ENCODE data around the gene STK38. TPM values are rescaled to one million over a fixed set of nuclear protein-coding genes. Genes with fewer than 3 reads are reported as not detected.

Gene STK38
- total and polyA plus RNA-seq, 8 donors = 39.6 to 47.4 (median 42.2) TPM

DNA sequence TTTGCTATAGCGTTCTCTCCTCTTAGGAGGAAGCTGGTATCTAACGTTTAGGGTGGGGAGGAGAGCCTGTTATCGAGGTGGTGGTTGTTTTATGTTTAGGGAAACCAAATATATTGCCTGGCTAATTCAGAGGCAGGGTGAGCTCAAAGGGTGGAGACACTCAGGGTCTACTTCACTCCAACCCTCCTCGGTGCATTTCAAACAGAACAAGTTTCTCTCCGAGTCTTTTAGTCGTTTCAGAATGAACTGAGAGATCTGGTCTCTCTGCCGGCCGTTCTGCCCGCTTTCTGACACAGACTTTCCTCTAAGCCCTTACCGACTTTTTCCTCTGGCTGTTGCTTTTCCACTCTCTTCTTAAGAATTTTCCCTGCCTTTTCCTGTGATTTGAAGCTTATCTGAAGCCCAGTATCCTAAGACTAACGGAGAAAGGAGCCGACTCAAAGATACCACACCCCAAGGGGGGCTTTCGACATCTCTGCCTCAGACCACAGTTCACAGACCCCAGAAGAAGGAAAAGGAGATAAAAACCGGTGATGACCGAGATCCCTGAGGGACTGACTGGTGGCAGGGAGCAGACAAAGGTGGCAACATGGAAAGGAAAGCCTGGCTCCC lies 865 bp downstream of the STK38 start:
- intact Hi-C loops (cut with DNase I) = no loop called here
- H3K27me3 ChIP-seq = no peaks in the 10 kb centered on the region
- peak overlapping the region; percentile 96 for H3K27ac ChIP-seq
- H3K9me3 ChIP-seq = no peaks in the 10 kb centered on the region
- peak overlapping the region; percentile 90 to 99 for H3K4me3 ChIP-seq
- ATAC-seq (peak; percentile 39), DNase-seq (peak in 2 of 4 donors; percentile 17 to 37)
- peaks cover 0 to 3% of the 10 kb centered on the region in 2 donors for H3K36me3 ChIP-seq
- peaks cover 18 to 64% of the 10 kb centered on the region in 2 donors for H3K4me1 ChIP-seq
- TF ChIP-seq, protein P1, sequence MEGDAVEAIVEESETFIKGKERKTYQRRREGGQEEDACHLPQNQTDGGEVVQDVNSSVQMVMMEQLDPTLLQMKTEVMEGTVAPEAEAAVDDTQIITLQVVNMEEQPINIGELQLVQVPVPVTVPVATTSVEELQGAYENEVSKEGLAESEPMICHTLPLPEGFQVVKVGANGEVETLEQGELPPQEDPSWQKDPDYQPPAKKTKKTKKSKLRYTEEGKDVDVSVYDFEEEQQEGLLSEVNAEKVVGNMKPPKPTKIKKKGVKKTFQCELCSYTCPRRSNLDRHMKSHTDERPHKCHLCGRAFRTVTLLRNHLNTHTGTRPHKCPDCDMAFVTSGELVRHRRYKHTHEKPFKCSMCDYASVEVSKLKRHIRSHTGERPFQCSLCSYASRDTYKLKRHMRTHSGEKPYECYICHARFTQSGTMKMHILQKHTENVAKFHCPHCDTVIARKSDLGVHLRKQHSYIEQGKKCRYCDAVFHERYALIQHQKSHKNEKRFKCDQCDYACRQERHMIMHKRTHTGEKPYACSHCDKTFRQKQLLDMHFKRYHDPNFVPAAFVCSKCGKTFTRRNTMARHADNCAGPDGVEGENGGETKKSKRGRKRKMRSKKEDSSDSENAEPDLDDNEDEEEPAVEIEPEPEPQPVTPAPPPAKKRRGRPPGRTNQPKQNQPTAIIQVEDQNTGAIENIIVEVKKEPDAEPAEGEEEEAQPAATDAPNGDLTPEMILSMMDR (IDR thresholded peaks at IDR 0.05) = no peak

DNA sequence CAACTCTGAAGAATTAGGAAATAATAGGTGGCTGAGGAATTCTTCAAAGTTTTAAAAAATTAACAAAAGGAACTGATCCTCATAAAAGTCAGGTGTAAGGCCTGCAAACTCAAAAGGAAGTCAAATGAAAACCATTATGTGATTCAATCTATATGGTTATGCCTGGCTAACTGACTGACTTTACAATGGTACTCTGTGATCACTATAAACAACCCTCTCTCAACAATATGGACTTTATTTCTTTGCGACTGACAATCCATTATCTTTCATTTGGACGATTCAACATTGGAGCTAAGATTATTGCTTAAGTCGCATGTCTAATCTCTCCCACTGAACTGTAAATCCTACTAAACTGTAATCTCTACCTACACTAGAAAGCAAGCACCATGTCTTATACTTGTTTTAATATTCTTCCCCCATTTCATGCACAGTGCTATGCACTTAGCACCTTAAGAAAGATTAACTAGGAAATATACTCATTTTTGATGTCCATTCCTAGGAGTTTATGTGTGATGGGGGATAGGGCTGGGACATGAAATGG lies 1.4 kb downstream of the STK38 start:
- Histone ChIP-seq H3K4me1 (peaks cover 18 to 70% of the 10 kb centered on the region in 2 donors), H3K27me3 (no peaks in the 10 kb centered on the region), H3K36me3 (peaks cover 0 to 8% of the 10 kb centered on the region in 2 donors), H3K27ac (peak overlapping the region; percentile 96), H3K4me3 (peak overlapping the region; percentile 90 to 99), H3K9me3 (no peaks in the 10 kb centered on the region)
- TF ChIP-seq, protein P1 (IDR thresholded peaks at IDR 0.05) = no peak
- no peak for DNase-seq
- intact Hi-C loops (cut with DNase I) = no loop called here
- no peak for ATAC-seq

DNA sequence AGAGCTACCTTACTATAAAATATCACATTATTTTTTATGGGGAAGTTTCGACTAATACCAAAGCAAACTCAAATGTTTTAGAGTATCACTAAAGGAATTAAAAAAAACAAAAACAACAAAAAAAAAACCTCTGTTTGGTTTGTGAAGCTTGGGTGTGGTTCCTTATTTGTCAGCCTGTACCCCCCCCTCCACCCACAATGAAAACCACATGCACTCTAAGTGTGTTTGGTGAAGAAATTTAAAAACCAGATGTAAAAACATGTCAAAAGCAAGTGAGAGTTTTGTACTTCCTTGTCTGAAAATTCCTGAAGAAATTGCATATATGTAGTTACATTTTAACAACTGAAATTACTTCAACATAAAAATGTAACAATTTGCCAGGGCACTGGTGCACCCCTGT lies 3.1 kb downstream of the STK38 start:
- TF ChIP-seq, protein P1 (IDR thresholded peaks at IDR 0.05) = no peak
- Histone ChIP-seq H3K27ac (peak overlapping the region; percentile 6 to 96), H3K4me3 (peak overlapping the region in 1 of 2 donors; percentile 90), H3K9me3 (no peaks in the 10 kb centered on the region), H3K36me3 (peaks cover 0 to 24% of the 10 kb centered on the region in 2 donors), H3K27me3 (no peaks in the 10 kb centered on the region), H3K4me1 (peaks cover 18 to 81% of the 10 kb centered on the region in 2 donors)
- ATAC-seq = no peak
- DNase-seq = no peak
- intact Hi-C loops (cut with DNase I) = no loop called here

DNA sequence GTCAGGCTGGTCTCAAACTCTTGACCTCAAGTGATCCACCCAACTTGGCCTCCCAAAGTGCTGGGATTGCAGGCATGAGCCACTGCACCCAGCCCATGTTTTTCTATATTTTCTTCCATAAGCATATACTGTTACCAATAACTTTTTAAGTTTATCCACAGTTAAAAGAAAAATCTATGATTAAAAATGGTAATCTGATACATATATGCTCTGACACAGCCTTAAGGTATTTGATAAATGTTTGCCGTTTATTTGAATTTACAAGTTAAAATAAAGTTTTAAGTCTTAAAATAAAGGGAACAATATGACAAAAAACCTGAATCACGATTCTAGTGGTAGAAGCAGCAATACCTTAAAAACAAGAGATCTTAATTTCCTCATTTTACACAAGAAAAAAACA lies 5.2 kb downstream of the STK38 start:
- Histone ChIP-seq H3K4me3 (no peak overlapping the region), H3K4me1 (peaks cover 18 to 66% of the 10 kb centered on the region in 2 donors), H3K27me3 (no peaks in the 10 kb centered on the region), H3K36me3 (peaks cover 0 to 45% of the 10 kb centered on the region in 2 donors), H3K27ac (no peak overlapping the region), H3K9me3 (no peaks in the 10 kb centered on the region)
- intact Hi-C loops (cut with DNase I) = no loop called here
- TF ChIP-seq, protein P1 (IDR thresholded peaks at IDR 0.05) = no peak
- DNase-seq (no peak), ATAC-seq (no peak)

DNA sequence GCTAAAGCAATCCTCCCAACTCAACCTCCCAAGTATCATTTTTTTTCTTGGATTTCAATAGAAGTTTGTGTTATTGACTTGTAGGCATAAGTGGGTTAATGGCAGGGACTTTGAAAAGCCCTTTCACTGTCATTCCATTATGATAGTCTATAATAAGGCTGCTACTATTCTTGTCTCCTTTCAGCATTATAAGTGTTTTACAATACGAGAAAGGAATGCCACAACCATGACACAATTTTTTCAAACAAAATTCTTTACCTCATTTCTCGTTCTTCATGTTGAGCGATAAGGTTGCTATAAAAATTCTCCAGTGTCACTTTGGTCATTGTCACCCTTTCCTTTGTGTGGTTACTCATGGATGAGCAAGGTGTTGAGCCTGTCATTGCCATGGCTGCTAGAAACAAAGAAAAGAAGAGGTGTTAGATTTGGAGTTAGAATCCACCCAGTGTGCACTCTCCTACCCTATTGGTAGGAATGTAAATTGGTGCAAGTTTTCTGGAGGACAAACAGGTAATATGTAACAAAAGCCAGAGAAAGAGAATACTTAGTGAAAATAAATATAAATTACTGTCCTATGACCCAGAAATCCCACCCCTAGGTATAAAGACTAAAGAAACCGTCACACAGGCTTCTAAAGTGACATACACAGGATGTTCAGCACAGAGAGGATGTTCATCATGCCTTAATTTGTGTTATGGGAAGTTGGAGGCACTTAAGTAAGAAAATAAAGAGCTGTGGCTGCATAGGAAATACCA lies 7.3 kb downstream of the STK38 start:
- intact Hi-C loops (cut with DNase I) = no loop called here
- Histone ChIP-seq H3K36me3 (peaks cover 0 to 65% of the 10 kb centered on the region in 2 donors), H3K4me3 (no peak overlapping the region), H3K4me1 (peaks cover 10 to 51% of the 10 kb centered on the region in 2 donors), H3K27ac (no peak overlapping the region), H3K9me3 (no peaks in the 10 kb centered on the region), H3K27me3 (no peaks in the 10 kb centered on the region)
- DNase-seq = no peak
- TF ChIP-seq, protein P1 (IDR thresholded peaks at IDR 0.05) = no peak
- no peak for ATAC-seq
